Hindlimb muscle (tissue), 1 donor: ENCODE results near the gene TGM3. TPM values are rescaled to one million over a fixed set of nuclear protein-coding genes. Genes with fewer than 3 reads are reported as not detected.

Source experiments
- DNase-seq: peaks from one replicate; pipeline ENCODE4 v3.0.0-alpha.2; 2013
- polyA plus RNA-seq: library from polyadenylated mRNA; unstranded; fragments of 120-200 nt; gene quantifications from one replicate; pipeline ENCODE4 v1.2.1, GENCODE V29; 2013; ENCODE audit not compliant: insufficient read length

TGM3 gene
- polyA plus RNA-seq, 1 donor = 0.61 TPM

- DNase-seq = no peak
These were observed 42.7 kb downstream of the TGM3 start for GRCh38 chr20:2338411-2339066.

GRCh38 chr20:2340136-2340535 lies 44.3 kb downstream of the TGM3 start:
- no peak for DNase-seq

GRCh38 chr20:2340823-2341222 lies 45.0 kb downstream of the TGM3 start:
- no peak for DNase-seq

- no peak for DNase-seq
These were observed 45.5 kb downstream of the TGM3 start for GRCh38 chr20:2341336-2341735.

GRCh38 chr20:2342243-2342642 lies 46.4 kb downstream of the TGM3 start:
- no peak for DNase-seq

- no peak for DNase-seq
These were observed 50.4 kb downstream of the TGM3 start for GRCh38 chr20:2346188-2346587.

GRCh38 chr20:2348336-2348735 lies 52.5 kb downstream of the TGM3 start:
- no peak for DNase-seq

GRCh38 chr20:2349801-2350200 lies 54.0 kb downstream of the TGM3 start:
- no peak for DNase-seq

- no peak for DNase-seq
These were observed 54.8 kb downstream of the TGM3 start for GRCh38 chr20:2350606-2351005.

GRCh38 chr20:2353231-2353630 lies 57.4 kb downstream of the TGM3 start:
- no peak for DNase-seq

- DNase-seq = no peak
These were observed 61.3 kb downstream of the TGM3 start for GRCh38 chr20:2357114-2357513.

- DNase-seq = no peak
These were observed 62.2 kb downstream of the TGM3 start for GRCh38 chr20:2358006-2358405.

- DNase-seq = no peak
These were observed 65.3 kb downstream of the TGM3 start for GRCh38 chr20:2361035-2361593.

GRCh38 chr20:2363187-2363586 lies 67.4 kb downstream of the TGM3 start:
- no peak for DNase-seq

GRCh38 chr20:2363587-2363986 lies 67.8 kb downstream of the TGM3 start:
- DNase-seq = no peak

- DNase-seq = peak; percentile 13
These were observed 68.2 kb downstream of the TGM3 start for GRCh38 chr20:2364044-2364443.

GRCh38 chr20:2365091-2365490 lies 69.3 kb downstream of the TGM3 start:
- no peak for DNase-seq

- no peak for DNase-seq
These were observed 69.9 kb downstream of the TGM3 start for GRCh38 chr20:2365666-2366065.

GRCh38 chr20:2368621-2369020 lies 72.8 kb downstream of the TGM3 start:
- no peak for DNase-seq

GRCh38 chr20:2373098-2373497 lies 77.3 kb downstream of the TGM3 start:
- DNase-seq = no peak

- DNase-seq = no peak
These were observed 78.7 kb downstream of the TGM3 start for GRCh38 chr20:2374346-2375125.

GRCh38 chr20:2378893-2379292 lies 83.1 kb downstream of the TGM3 start:
- no peak for DNase-seq

GRCh38 chr20:2379511-2380229 lies 83.9 kb downstream of the TGM3 start:
- no peak for DNase-seq
